ENCODE measurements around the gene EPHX1. TPM values are rescaled to one million over a fixed set of nuclear protein-coding genes. Genes with fewer than 3 reads are reported as not detected.
A peak's percentile ranks its signal among the peaks of the same experiment; 100 is the strongest.

Gene EPHX1
- total and polyA plus RNA-seq, 2 donors (not counting 1 experiment from before 2014, with no cell fraction given), result 39.1 to 44.3 TPM

DNA sequence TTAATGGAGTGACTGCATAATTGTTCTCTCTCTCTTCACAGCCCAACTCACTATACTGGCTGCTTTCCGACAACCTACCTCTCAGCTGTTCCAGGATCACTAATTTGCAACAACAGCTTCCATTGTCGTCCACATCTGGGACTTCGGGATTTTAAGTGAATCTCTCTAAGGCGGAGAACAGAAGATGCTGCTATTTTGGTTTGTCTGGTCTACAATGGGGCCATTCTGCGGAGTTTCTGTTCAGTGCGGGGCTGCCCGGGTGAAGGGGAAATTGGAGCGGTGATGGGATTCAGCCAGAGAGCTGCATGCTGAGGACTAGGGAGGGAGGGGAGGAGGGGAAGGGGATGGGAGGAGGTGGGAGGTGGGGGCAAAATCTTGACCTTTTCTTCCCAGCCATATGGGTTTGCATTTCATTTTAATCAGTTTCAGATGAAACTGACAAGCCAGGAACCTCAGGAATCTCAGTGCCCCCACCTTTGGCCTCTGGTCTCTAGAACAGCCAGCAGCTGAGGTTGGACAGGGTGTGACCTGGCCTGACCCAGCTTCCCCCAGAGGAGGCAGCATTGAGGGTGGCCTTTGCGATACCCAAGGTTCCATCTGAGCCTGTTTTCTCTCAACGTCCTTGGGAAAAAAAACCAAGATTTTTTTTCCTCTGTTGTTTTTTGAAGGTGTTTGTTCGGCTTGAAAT, 39.2 kb upstream of the EPHX1 start:
- TF ChIP-seq, protein P1, sequence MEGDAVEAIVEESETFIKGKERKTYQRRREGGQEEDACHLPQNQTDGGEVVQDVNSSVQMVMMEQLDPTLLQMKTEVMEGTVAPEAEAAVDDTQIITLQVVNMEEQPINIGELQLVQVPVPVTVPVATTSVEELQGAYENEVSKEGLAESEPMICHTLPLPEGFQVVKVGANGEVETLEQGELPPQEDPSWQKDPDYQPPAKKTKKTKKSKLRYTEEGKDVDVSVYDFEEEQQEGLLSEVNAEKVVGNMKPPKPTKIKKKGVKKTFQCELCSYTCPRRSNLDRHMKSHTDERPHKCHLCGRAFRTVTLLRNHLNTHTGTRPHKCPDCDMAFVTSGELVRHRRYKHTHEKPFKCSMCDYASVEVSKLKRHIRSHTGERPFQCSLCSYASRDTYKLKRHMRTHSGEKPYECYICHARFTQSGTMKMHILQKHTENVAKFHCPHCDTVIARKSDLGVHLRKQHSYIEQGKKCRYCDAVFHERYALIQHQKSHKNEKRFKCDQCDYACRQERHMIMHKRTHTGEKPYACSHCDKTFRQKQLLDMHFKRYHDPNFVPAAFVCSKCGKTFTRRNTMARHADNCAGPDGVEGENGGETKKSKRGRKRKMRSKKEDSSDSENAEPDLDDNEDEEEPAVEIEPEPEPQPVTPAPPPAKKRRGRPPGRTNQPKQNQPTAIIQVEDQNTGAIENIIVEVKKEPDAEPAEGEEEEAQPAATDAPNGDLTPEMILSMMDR (conservative IDR thresholded peaks at IDR 0.05 in 1 of 2, IDR thresholded peaks at IDR 0.05 in 1 of 2; ENCODE audit: low read depth in 1 of 2, low read length in 2 of 2), result no peak
- no peak for TF ChIP-seq EZH2 (IDR thresholded peaks at IDR 0.05; ENCODE audit: low read length, missing control alignments)
- peaks cover 23% of the 10 kb centered on the region for H3K4me1 ChIP-seq (ENCODE audit: control insufficient read depth, extremely low read depth, insufficient read depth, low read length)
- H3K27ac ChIP-seq (ENCODE audit: insufficient read depth, low read length), result no peak overlapping the region
- H3K27me3 ChIP-seq (ENCODE audit: control insufficient read depth, insufficient read depth, low read length), result no peaks in the 10 kb centered on the region
- no peak overlapping the region for H3K9ac ChIP-seq (ENCODE audit: insufficient read depth, low read length)
- H3K79me2 ChIP-seq (ENCODE audit: control insufficient read depth, insufficient read depth, low read length), result no peaks in the 10 kb centered on the region
- no peak overlapping the region for H3K4me3 ChIP-seq (replicated peaks in 1 of 4; ENCODE audit: control extremely low read depth in 1 of 4, insufficient read depth in 1 of 4, low read depth in 3 of 4, low read length in 4 of 4)
- no peaks in the 10 kb centered on the region for H3K9me3 ChIP-seq (ENCODE audit: control insufficient read depth, insufficient read depth, low read depth, low read length)
- H3K4me2 ChIP-seq (ENCODE audit: extremely low read depth, insufficient read depth, low read length), result no peak overlapping the region
- no peak for DNase-seq (ENCODE audit: low read depth in 2 of 2)
- no peaks in the 10 kb centered on the region for H3K36me3 ChIP-seq (ENCODE audit: control insufficient read depth, insufficient read depth, low read length)
- H4K20me1 ChIP-seq (ENCODE audit: control insufficient read depth, extremely low read depth, insufficient read depth, low read length), result no peaks in the 10 kb centered on the region
- no peak overlapping the region for H2AFZ ChIP-seq (ENCODE audit: low read length)

- Histone ChIP-seq H3K4me2 (ENCODE audit: extremely low read depth, insufficient read depth, low read length) (no peak overlapping the region), H3K27ac (ENCODE audit: insufficient read depth, low read length) (no peak overlapping the region), H3K9ac (ENCODE audit: insufficient read depth, low read length) (no peak overlapping the region), H3K79me2 (ENCODE audit: control insufficient read depth, insufficient read depth, low read length) (no peaks in the 10 kb centered on the region), H3K9me3 (ENCODE audit: control insufficient read depth, insufficient read depth, low read depth, low read length) (no peaks in the 10 kb centered on the region), H3K27me3 (ENCODE audit: control insufficient read depth, insufficient read depth, low read length) (no peaks in the 10 kb centered on the region), H2AFZ (ENCODE audit: low read length) (peak overlapping the region; percentile 37), H3K36me3 (ENCODE audit: control insufficient read depth, insufficient read depth, low read length) (no peaks in the 10 kb centered on the region), H3K4me1 (ENCODE audit: control insufficient read depth, extremely low read depth, insufficient read depth, low read length) (peaks cover 14% of the 10 kb centered on the region), H4K20me1 (ENCODE audit: control insufficient read depth, extremely low read depth, insufficient read depth, low read length) (no peaks in the 10 kb centered on the region), H3K4me3 (replicated peaks in 1 of 4; ENCODE audit: control extremely low read depth in 1 of 4, insufficient read depth in 1 of 4, low read depth in 3 of 4, low read length in 4 of 4) (no peak overlapping the region)
- TF ChIP-seq, protein P1 (conservative IDR thresholded peaks at IDR 0.05 in 1 of 2, IDR thresholded peaks at IDR 0.05 in 1 of 2; ENCODE audit: low read depth in 1 of 2, low read length in 2 of 2), result no peak
- no peak for TF ChIP-seq EZH2 (IDR thresholded peaks at IDR 0.05; ENCODE audit: low read length, missing control alignments)
- no peak for DNase-seq (ENCODE audit: low read depth in 2 of 2)
Observed at GRCh38 chr1:225771661-225772322, 38.1 kb upstream of the EPHX1 start.

DNA sequence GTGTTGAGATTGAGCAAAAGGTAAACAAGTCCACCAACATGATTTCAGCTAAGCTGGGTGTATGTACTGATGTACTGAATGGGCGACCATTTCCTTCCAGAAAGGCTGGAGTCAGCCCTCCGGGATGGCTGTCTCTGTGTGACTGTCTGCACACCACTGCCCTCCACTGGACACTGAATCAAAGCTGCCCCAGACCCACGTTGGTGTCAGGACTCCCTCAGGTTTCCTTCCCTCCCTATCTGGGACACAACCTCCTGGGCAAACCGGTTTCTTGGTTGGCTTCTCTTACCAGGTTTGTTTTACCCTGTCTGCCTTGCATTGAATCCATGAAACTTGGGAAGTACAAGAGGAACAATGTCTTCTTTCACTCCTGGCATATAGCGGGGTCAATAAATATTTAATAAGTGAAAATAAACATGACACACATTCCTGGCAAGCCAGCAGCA, 37.6 kb upstream of the EPHX1 start:
- no peak overlapping the region for H3K4me3 ChIP-seq (replicated peaks in 1 of 4; ENCODE audit: control extremely low read depth in 1 of 4, insufficient read depth in 1 of 4, low read depth in 3 of 4, low read length in 4 of 4)
- no peak overlapping the region for H3K4me2 ChIP-seq (ENCODE audit: extremely low read depth, insufficient read depth, low read length)
- H3K9ac ChIP-seq (ENCODE audit: insufficient read depth, low read length), result no peak overlapping the region
- no peaks in the 10 kb centered on the region for H3K36me3 ChIP-seq (ENCODE audit: control insufficient read depth, insufficient read depth, low read length)
- TF ChIP-seq EZH2 (IDR thresholded peaks at IDR 0.05; ENCODE audit: low read length, missing control alignments), result no peak
- TF ChIP-seq, protein P1 (conservative IDR thresholded peaks at IDR 0.05 in 1 of 2, IDR thresholded peaks at IDR 0.05 in 1 of 2; ENCODE audit: low read depth in 1 of 2, low read length in 2 of 2), result peak; percentile 90 to 94
- no peak overlapping the region for H3K27ac ChIP-seq (ENCODE audit: insufficient read depth, low read length)
- DNase-seq (ENCODE audit: low read depth in 2 of 2), result peak; percentile 77 to 90
- no peak overlapping the region for H2AFZ ChIP-seq (ENCODE audit: low read length)
- peaks cover 11% of the 10 kb centered on the region for H3K4me1 ChIP-seq (ENCODE audit: control insufficient read depth, extremely low read depth, insufficient read depth, low read length)
- no peaks in the 10 kb centered on the region for H3K79me2 ChIP-seq (ENCODE audit: control insufficient read depth, insufficient read depth, low read length)
- H3K9me3 ChIP-seq (ENCODE audit: control insufficient read depth, insufficient read depth, low read depth, low read length), result no peaks in the 10 kb centered on the region
- H3K27me3 ChIP-seq (ENCODE audit: control insufficient read depth, insufficient read depth, low read length), result no peaks in the 10 kb centered on the region
- H4K20me1 ChIP-seq (ENCODE audit: control insufficient read depth, extremely low read depth, insufficient read depth, low read length), result no peaks in the 10 kb centered on the region

All from fibroblast of lung (primary cell).